DND-41 (cell line): ENCODE results near the gene SRRM2.

Source experiments
- EZH2 ChIP-seq: IDR thresholded peaks from 3 replicates; pipeline ENCODE4 v1.6.1; 2012; ENCODE audit warnings: borderline replicate concordance, low read depth, mild to moderate bottlenecking, moderate library complexity, low read length, inconsistent platforms; ENCODE audit not compliant: severe bottlenecking
- TF ChIP-seq, protein P1 (sequence below): IDR thresholded peaks from 2 replicates; pipeline ENCODE4 v1.5.1; 2012; ENCODE audit warnings: borderline replicate concordance, low read length, moderate library complexity, mild to moderate bottlenecking; ENCODE audit not compliant: poor library complexity, severe bottlenecking; ENCODE audit errors: extremely low read depth

DNA sequence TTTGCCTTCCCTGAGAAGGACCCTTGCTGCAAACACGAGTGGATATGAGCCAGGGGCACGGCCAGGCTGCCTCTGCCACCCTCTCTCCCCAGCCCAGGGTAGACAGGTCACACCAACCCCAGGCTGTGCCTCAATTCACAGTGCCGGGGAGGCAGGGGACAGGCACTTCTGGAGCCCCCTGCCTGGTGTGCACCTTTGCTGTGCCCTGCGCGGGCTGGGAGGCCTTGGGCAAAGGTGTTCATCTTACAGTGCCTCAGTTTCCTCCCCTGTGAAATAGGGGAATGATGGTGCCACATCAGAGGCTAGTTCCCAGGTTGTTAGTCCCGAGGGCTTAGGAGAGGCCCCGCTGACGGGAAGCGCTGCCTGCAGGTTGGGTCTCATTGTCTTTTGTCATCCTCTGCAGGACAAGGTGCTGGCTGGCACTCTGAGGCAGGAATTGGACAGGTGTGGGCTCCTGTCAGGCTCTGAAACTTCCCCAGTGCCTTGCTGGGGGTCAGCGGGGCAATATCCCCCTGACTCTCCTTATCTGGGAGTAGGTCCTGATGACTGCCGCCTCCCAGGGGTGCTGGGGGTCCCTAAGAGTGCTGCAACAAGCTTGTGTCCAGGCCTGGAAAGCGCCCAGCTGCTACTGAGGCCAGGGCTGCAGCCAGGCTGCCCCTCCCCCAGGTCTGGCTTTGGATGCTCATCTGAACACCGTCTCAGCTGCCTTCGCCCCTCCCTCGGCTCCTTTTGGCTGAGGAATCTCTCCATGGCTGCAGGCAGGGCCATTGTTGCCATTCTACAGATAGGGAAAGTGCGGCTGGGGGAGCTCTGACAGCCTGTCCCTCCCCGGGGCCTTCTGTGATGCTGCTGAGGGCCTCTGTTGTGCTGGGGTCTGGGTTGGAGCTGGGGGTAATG lies 67.7 kb downstream of the SRRM2 start:
- TF ChIP-seq, protein P1, sequence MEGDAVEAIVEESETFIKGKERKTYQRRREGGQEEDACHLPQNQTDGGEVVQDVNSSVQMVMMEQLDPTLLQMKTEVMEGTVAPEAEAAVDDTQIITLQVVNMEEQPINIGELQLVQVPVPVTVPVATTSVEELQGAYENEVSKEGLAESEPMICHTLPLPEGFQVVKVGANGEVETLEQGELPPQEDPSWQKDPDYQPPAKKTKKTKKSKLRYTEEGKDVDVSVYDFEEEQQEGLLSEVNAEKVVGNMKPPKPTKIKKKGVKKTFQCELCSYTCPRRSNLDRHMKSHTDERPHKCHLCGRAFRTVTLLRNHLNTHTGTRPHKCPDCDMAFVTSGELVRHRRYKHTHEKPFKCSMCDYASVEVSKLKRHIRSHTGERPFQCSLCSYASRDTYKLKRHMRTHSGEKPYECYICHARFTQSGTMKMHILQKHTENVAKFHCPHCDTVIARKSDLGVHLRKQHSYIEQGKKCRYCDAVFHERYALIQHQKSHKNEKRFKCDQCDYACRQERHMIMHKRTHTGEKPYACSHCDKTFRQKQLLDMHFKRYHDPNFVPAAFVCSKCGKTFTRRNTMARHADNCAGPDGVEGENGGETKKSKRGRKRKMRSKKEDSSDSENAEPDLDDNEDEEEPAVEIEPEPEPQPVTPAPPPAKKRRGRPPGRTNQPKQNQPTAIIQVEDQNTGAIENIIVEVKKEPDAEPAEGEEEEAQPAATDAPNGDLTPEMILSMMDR = no peak
- TF ChIP-seq EZH2 = no peak
